ENCODE results near the gene WNT7A. TPM values are rescaled to one million over a fixed set of nuclear protein-coding genes. Genes with fewer than 3 reads are reported as not detected.

WNT7A gene
- total and polyA plus RNA-seq, 2 donors (not counting 3 experiments of a cell fraction or from before 2014, with no cell fraction given), result not detected

DNA sequence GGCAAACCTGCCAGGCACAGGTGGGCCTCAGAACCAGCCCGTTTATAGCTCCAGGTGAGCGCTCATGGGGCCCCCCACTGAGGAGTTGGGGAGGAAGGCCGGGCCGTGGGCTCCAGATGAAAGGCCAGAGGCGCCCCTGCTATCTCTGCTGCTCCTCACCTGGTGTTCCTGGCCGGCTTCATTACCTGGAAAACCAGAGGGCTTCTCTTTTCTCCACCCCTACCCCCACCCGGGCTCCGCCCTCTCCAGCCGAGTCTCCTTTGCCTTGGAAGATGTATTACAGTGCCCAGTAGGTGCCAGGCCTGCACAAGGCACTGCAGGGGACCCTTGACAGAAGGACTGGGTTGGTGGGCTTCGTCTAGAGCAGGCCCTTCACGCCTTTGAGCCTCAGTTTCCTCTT, 111.4 kb downstream of the WNT7A start:
- H2AFZ ChIP-seq (ENCODE audit: low read depth, low read length), result no peak overlapping the region
- H3K9ac ChIP-seq (replicated peaks; ENCODE audit: extremely low read depth, insufficient read depth, low read length), result no peak overlapping the region
- H3K4me3 ChIP-seq (replicated peaks in 1 of 3; ENCODE audit: insufficient read depth in 1 of 3, low read depth in 1 of 3, low read length in 3 of 3), result no peak overlapping the region
- H3K36me3 ChIP-seq (ENCODE audit: control insufficient read depth in 2 of 2, extremely low read depth in 1 of 2, insufficient read depth in 2 of 2, low read length in 2 of 2), result no peaks in the 10 kb centered on the region
- ChIA-PET POLR2A (no interaction called here), CTCF (no interaction called here)
- intact Hi-C loops (cut with micrococcal nuclease) (no loop called here), dilution Hi-C loops (cut with MboI; ENCODE audit: extremely low pct_ligation_motif_present, low sequenced_read_pairs) (no loop called here)
- no TSS peak for BruUV-seq (replicated peaks)
- H4K20me1 ChIP-seq (replicated peaks; ENCODE audit: control insufficient read depth, extremely low read depth, insufficient read depth, low read length), result no peaks in the 10 kb centered on the region
- no peak for TF ChIP-seq EZH2 (IDR thresholded peaks at IDR 0.05; ENCODE audit: borderline replicate concordance, low read depth, low read length, severe bottlenecking)
- TF ChIP-seq, protein P1, sequence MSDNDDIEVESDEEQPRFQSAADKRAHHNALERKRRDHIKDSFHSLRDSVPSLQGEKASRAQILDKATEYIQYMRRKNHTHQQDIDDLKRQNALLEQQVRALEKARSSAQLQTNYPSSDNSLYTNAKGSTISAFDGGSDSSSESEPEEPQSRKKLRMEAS (IDR thresholded peaks at IDR 0.05; ENCODE audit: insufficient read depth, insufficient read length), result no peak
- no peaks in the 10 kb centered on the region for H3K9me3 ChIP-seq (replicated peaks; ENCODE audit: control insufficient read depth, insufficient read depth, low read length)
- DNase-seq (ENCODE audit: low read depth, low spot score) (no peak), FAIRE-seq (no peak)
- H3K4me2 ChIP-seq (ENCODE audit: insufficient read depth, low read length), result no peak overlapping the region
- no peaks in the 10 kb centered on the region for H3K4me1 ChIP-seq (ENCODE audit: control insufficient read depth, extremely low read depth, insufficient read depth, low read length)
- H3K79me2 ChIP-seq (ENCODE audit: control insufficient read depth, insufficient read depth, low read length), result no peaks in the 10 kb centered on the region
- no peaks in the 10 kb centered on the region for H3K9me1 ChIP-seq (replicated peaks; ENCODE audit: control insufficient read depth, extremely low read depth, insufficient read depth, low read length)
- H3K27me3 ChIP-seq (ENCODE audit: control insufficient read depth in 2 of 2, insufficient read depth in 2 of 2, low read length in 2 of 2), result no peaks in the 10 kb centered on the region
- H3K27ac ChIP-seq (ENCODE audit: insufficient read depth, low read depth, low read length), result no peak overlapping the region

DNA sequence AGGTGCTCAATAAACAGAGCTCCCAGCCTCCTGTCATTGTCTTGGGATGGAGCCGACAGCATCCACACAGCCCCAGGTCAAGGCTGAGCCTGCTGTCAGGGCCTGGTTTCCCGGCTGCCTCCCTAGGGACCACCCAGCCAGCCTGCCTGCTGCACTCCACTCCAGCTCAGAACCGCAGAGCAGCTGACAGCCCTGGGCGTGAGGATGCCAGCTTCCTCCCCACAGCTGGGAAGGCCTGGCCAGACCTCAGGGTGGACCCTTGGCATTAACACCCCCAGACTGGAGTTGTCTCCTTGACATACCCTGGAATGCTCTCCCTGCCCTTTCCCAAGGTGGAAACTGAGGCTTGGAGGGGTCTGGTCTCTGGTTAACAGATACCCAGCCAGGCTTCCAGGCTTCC, 112.0 kb downstream of the WNT7A start:
- FAIRE-seq, result no peak
- dilution Hi-C loops (cut with MboI; ENCODE audit: extremely low pct_ligation_motif_present, low sequenced_read_pairs), result no loop called here
- no peaks in the 10 kb centered on the region for H3K27me3 ChIP-seq (ENCODE audit: control insufficient read depth in 2 of 2, insufficient read depth in 2 of 2, low read length in 2 of 2)

More for the DNA sequence above, 112.0 kb downstream of the WNT7A start:
- Histone ChIP-seq H3K4me1 (ENCODE audit: control insufficient read depth, extremely low read depth, insufficient read depth, low read length) (no peaks in the 10 kb centered on the region), H3K9me1 (replicated peaks; ENCODE audit: control insufficient read depth, extremely low read depth, insufficient read depth, low read length) (no peaks in the 10 kb centered on the region), H3K9me3 (replicated peaks; ENCODE audit: control insufficient read depth, insufficient read depth, low read length) (no peaks in the 10 kb centered on the region), H3K9ac (replicated peaks; ENCODE audit: extremely low read depth, insufficient read depth, low read length) (no peak overlapping the region), H4K20me1 (replicated peaks; ENCODE audit: control insufficient read depth, extremely low read depth, insufficient read depth, low read length) (no peaks in the 10 kb centered on the region), H3K36me3 (ENCODE audit: control insufficient read depth in 2 of 2, extremely low read depth in 1 of 2, insufficient read depth in 2 of 2, low read length in 2 of 2) (no peaks in the 10 kb centered on the region), H3K27ac (ENCODE audit: insufficient read depth, low read depth, low read length) (no peak overlapping the region), H3K79me2 (ENCODE audit: control insufficient read depth, insufficient read depth, low read length) (no peaks in the 10 kb centered on the region), H3K4me2 (ENCODE audit: insufficient read depth, low read length) (no peak overlapping the region), H3K4me3 (replicated peaks in 1 of 3; ENCODE audit: insufficient read depth in 1 of 3, low read depth in 1 of 3, low read length in 3 of 3) (no peak overlapping the region), H2AFZ (ENCODE audit: low read depth, low read length) (no peak overlapping the region)
- no TSS peak for BruUV-seq (replicated peaks)
- DNase-seq (ENCODE audit: low read depth, low spot score), result no peak
- intact Hi-C loops (cut with micrococcal nuclease), result no loop called here
- POLR2A ChIA-PET, result no interaction called here
- no peak for TF ChIP-seq CTCF (IDR thresholded peaks at IDR 0.05; ENCODE audit: extremely low read depth in 1 of 2, insufficient read depth in 1 of 2, low read depth in 1 of 2, low read length in 2 of 2)
- TF ChIP-seq EZH2 (IDR thresholded peaks at IDR 0.05; ENCODE audit: borderline replicate concordance, low read depth, low read length, severe bottlenecking), result no peak
- TF ChIP-seq POLR2A (IDR thresholded peaks at IDR 0.05; ENCODE audit: low read depth, low read length), result no peak
- TF ChIP-seq GATA2 (IDR thresholded peaks at IDR 0.05; ENCODE audit: insufficient read depth, insufficient read length, low read depth, low read length), result no peak
- TF ChIP-seq JUN (IDR thresholded peaks at IDR 0.05; ENCODE audit: borderline replicate concordance, insufficient read depth, insufficient read length, low read depth), result no peak
- TF ChIP-seq FOS (IDR thresholded peaks at IDR 0.05; ENCODE audit: borderline replicate concordance, insufficient read depth, low read length), result no peak
- TF ChIP-seq MYC (IDR thresholded peaks at IDR 0.05; ENCODE audit: low read depth, low read length), result no peak
- TF ChIP-seq, protein P1 (IDR thresholded peaks at IDR 0.05; ENCODE audit: insufficient read depth, insufficient read length), result no peak
- TF ChIP-seq POLR2AphosphoS5 (IDR thresholded peaks at IDR 0.05; ENCODE audit: insufficient read depth, low read depth, low read length), result no peak
- CTCF ChIA-PET, result no interaction called here
